ENCODE measurements around the gene PGD. TPM values are rescaled to one million over a fixed set of nuclear protein-coding genes. Genes with fewer than 3 reads are reported as not detected.

The PGD gene
- polyA plus RNA-seq, 1 donor from 2014 or later = 108 TPM

GRCh38 chr1:10434590-10434989, 35.7 kb downstream of the PGD start:
- H3K27ac ChIP-seq (ENCODE audit: low read length) = no peak overlapping the region
- H3K79me2 ChIP-seq (replicated peaks; ENCODE audit: insufficient read depth, low read length) = peaks cover 5% of the 10 kb centered on the region

GRCh38 chr1:10437052-10437451, 38.2 kb downstream of the PGD start:
- TF ChIP-seq MXI1 (conservative IDR thresholded peaks at IDR 0.05; ENCODE audit: poor library complexity, severe bottlenecking) (no peak), REST (IDR thresholded peaks at IDR 0.05; ENCODE audit: borderline replicate concordance) (no peak), EP300 (conservative IDR thresholded peaks at IDR 0.05; ENCODE audit: poor library complexity, severe bottlenecking) (no peak), EZH2 (IDR thresholded peaks at IDR 0.05; ENCODE audit: borderline replicate concordance, insufficient read depth, low read length, poor library complexity, severe bottlenecking) (no peak), TAF1 (IDR thresholded peaks at IDR 0.05; ENCODE audit: low read depth) (no peak), CTCF (IDR thresholded peaks at IDR 0.05; ENCODE audit: poor library complexity, severe bottlenecking) (no peak), RAD21 (conservative IDR thresholded peaks at IDR 0.05) (no peak), POLR2AphosphoS5 (IDR thresholded peaks at IDR 0.05) (no peak)
- Histone ChIP-seq H2AFZ (ENCODE audit: low read depth, low read length) (no peak overlapping the region), H3K9me3 (ENCODE audit: low read length) (no peaks in the 10 kb centered on the region), H3F3A (ENCODE audit: insufficient read depth, low read length, poor library complexity, severe bottlenecking) (no peaks in the 10 kb centered on the region), H3K9me2 (ENCODE audit: insufficient read depth, low read length) (no peaks in the 10 kb centered on the region), H3K27ac (ENCODE audit: low read length) (no peak overlapping the region), H3K79me2 (replicated peaks; ENCODE audit: insufficient read depth, low read length) (no peaks in the 10 kb centered on the region), H3K27me3 (ENCODE audit: insufficient read depth, low read depth, low read length) (no peaks in the 10 kb centered on the region), H4K20me1 (ENCODE audit: insufficient read depth) (no peaks in the 10 kb centered on the region), H3K4me2 (ENCODE audit: low read length) (no peak overlapping the region), H3K4me3 (ENCODE audit: low read length) (no peak overlapping the region), H3K36me3 (ENCODE audit: insufficient read depth, low read length) (no peaks in the 10 kb centered on the region), H3K9ac (ENCODE audit: low read length) (no peak overlapping the region)

More at GRCh38 chr1:10434590-10434989, 35.7 kb downstream of the PGD start:
- no peak overlapping the region for H2AFZ ChIP-seq (ENCODE audit: low read depth, low read length)
- H3K27me3 ChIP-seq (ENCODE audit: insufficient read depth, low read depth, low read length) = no peaks in the 10 kb centered on the region
- no peak overlapping the region for H3K9ac ChIP-seq (ENCODE audit: low read length)
- no peak overlapping the region for H3K4me3 ChIP-seq (ENCODE audit: low read length)
- H3K36me3 ChIP-seq (ENCODE audit: insufficient read depth, low read length) = no peaks in the 10 kb centered on the region
- no peaks in the 10 kb centered on the region for H4K20me1 ChIP-seq (ENCODE audit: insufficient read depth)
- TF ChIP-seq CTCF (IDR thresholded peaks at IDR 0.05; ENCODE audit: poor library complexity, severe bottlenecking) (no peak), REST (IDR thresholded peaks at IDR 0.05; ENCODE audit: borderline replicate concordance) (no peak), TAF1 (IDR thresholded peaks at IDR 0.05; ENCODE audit: low read depth) (no peak), POLR2AphosphoS5 (IDR thresholded peaks at IDR 0.05) (no peak), RAD21 (conservative IDR thresholded peaks at IDR 0.05) (no peak), SMC3 (conservative IDR thresholded peaks at IDR 0.05; ENCODE audit: poor library complexity) (no peak), EP300 (conservative IDR thresholded peaks at IDR 0.05; ENCODE audit: poor library complexity, severe bottlenecking) (no peak)
- H3K4me2 ChIP-seq (ENCODE audit: low read length) = no peak overlapping the region
- H3F3A ChIP-seq (ENCODE audit: insufficient read depth, low read length, poor library complexity, severe bottlenecking) = no peaks in the 10 kb centered on the region
- H3K9me3 ChIP-seq (ENCODE audit: low read length) = no peaks in the 10 kb centered on the region
- H3K9me2 ChIP-seq (ENCODE audit: insufficient read depth, low read length) = no peaks in the 10 kb centered on the region

Measured in neural cell (in vitro differentiated cells).